KOPT-K1 (cell line): ENCODE results near the gene SAMD4A.

Experiments
- H3K27ac ChIP-seq: fragments of 200-600 bp; sonication (generic); 2 replicates; pipeline ENCODE4 v1.5.1; 2016; ENCODE audit warnings: antibody characterized with exemption, mild to moderate bottlenecking, low read depth, low read length; ENCODE audit not compliant: poor library complexity, severe bottlenecking
- H3K36me3 ChIP-seq: fragments of 200-600 bp; sonication (generic); 2 replicates; pipeline ENCODE4 v1.5.1; 2017; ENCODE audit warnings: antibody characterized with exemption, mild to moderate bottlenecking, low read length, moderate library complexity; ENCODE audit not compliant: insufficient read depth
- H3K9me3 ChIP-seq: fragments of 200-600 bp; sonication (generic); 2 replicates; pipeline ENCODE4 v1.5.1; 2017; ENCODE audit warnings: antibody characterized with exemption, low read length, mild to moderate bottlenecking; ENCODE audit not compliant: insufficient read depth, poor library complexity, severe bottlenecking

Gene SAMD4A

GRCh38 chr14:54697001-54697400 lies 130.1 kb downstream of the SAMD4A start:
- Histone ChIP-seq H3K36me3 (no peaks in the 10 kb centered on the region), H3K27ac (no peak overlapping the region), H3K9me3 (no peaks in the 10 kb centered on the region)

GRCh38 chr14:54697803-54698202 lies 130.9 kb downstream of the SAMD4A start:
- no peak overlapping the region for H3K27ac ChIP-seq
- no peaks in the 10 kb centered on the region for H3K9me3 ChIP-seq
- no peaks in the 10 kb centered on the region for H3K36me3 ChIP-seq

GRCh38 chr14:54698501-54698900 lies 131.6 kb downstream of the SAMD4A start:
- no peak overlapping the region for H3K27ac ChIP-seq
- H3K36me3 ChIP-seq = no peaks in the 10 kb centered on the region

GRCh38 chr14:54698966-54699530 lies 132.1 kb downstream of the SAMD4A start:
- H3K36me3 ChIP-seq = no peaks in the 10 kb centered on the region
- H3K9me3 ChIP-seq = no peaks in the 10 kb centered on the region
- no peak overlapping the region for H3K27ac ChIP-seq

More at GRCh38 chr14:54698501-54698900, 131.6 kb downstream of the SAMD4A start:
- no peaks in the 10 kb centered on the region for H3K9me3 ChIP-seq

GRCh38 chr14:54699735-54700134 lies 132.8 kb downstream of the SAMD4A start:
- no peaks in the 10 kb centered on the region for H3K36me3 ChIP-seq
- no peaks in the 10 kb centered on the region for H3K9me3 ChIP-seq
- no peak overlapping the region for H3K27ac ChIP-seq

GRCh38 chr14:54700717-54701116 lies 133.8 kb downstream of the SAMD4A start:
- Histone ChIP-seq H3K36me3 (no peaks in the 10 kb centered on the region), H3K9me3 (no peaks in the 10 kb centered on the region), H3K27ac (no peak overlapping the region)

GRCh38 chr14:54702014-54702491 lies 135.1 kb downstream of the SAMD4A start:
- no peaks in the 10 kb centered on the region for H3K9me3 ChIP-seq
- no peaks in the 10 kb centered on the region for H3K36me3 ChIP-seq
- H3K27ac ChIP-seq = no peak overlapping the region

- Histone ChIP-seq H3K36me3 (no peaks in the 10 kb centered on the region), H3K9me3 (no peaks in the 10 kb centered on the region), H3K27ac (no peak overlapping the region)
Observed at GRCh38 chr14:54702492-54702891, 135.6 kb downstream of the SAMD4A start.

- Histone ChIP-seq H3K27ac (no peak overlapping the region), H3K9me3 (no peaks in the 10 kb centered on the region), H3K36me3 (no peaks in the 10 kb centered on the region)
Observed at GRCh38 chr14:54703082-54703481, 136.2 kb downstream of the SAMD4A start.

GRCh38 chr14:54703724-54704123 lies 136.8 kb downstream of the SAMD4A start:
- H3K9me3 ChIP-seq = no peaks in the 10 kb centered on the region
- no peaks in the 10 kb centered on the region for H3K36me3 ChIP-seq
- H3K27ac ChIP-seq = no peak overlapping the region

GRCh38 chr14:54704768-54705167 lies 137.8 kb downstream of the SAMD4A start:
- H3K27ac ChIP-seq = no peak overlapping the region
- H3K9me3 ChIP-seq = no peaks in the 10 kb centered on the region
- no peaks in the 10 kb centered on the region for H3K36me3 ChIP-seq

- H3K27ac ChIP-seq = no peak overlapping the region
- H3K36me3 ChIP-seq = no peaks in the 10 kb centered on the region
Observed at GRCh38 chr14:54706769-54707168, 139.8 kb downstream of the SAMD4A start.

GRCh38 chr14:54708161-54708560 lies 141.2 kb downstream of the SAMD4A start:
- Histone ChIP-seq H3K27ac (no peak overlapping the region), H3K36me3 (no peaks in the 10 kb centered on the region), H3K9me3 (no peaks in the 10 kb centered on the region)

More at GRCh38 chr14:54706769-54707168, 139.8 kb downstream of the SAMD4A start:
- no peaks in the 10 kb centered on the region for H3K9me3 ChIP-seq

GRCh38 chr14:54708982-54709381 lies 142.1 kb downstream of the SAMD4A start:
- no peaks in the 10 kb centered on the region for H3K36me3 ChIP-seq
- no peak overlapping the region for H3K27ac ChIP-seq
- H3K9me3 ChIP-seq = no peaks in the 10 kb centered on the region

GRCh38 chr14:54709444-54709843 lies 142.5 kb downstream of the SAMD4A start:
- Histone ChIP-seq H3K27ac (no peak overlapping the region), H3K9me3 (no peaks in the 10 kb centered on the region), H3K36me3 (no peaks in the 10 kb centered on the region)

GRCh38 chr14:54709867-54710266 lies 142.9 kb downstream of the SAMD4A start:
- Histone ChIP-seq H3K27ac (no peak overlapping the region), H3K9me3 (no peaks in the 10 kb centered on the region)

More at GRCh38 chr14:54709867-54710266, 142.9 kb downstream of the SAMD4A start:
- no peaks in the 10 kb centered on the region for H3K36me3 ChIP-seq
